Stimulated activated naive B cell treated with anti-CD40 and anti-IgM and Interleukin-4, amounts not matched to agents 10 μg/mL and 1 μg/mL and 100 μg/mL, for 72 hours (primary cell): Measurements from ENCODE around the gene SLC49A3.
A peak's percentile ranks its signal among the peaks of the same experiment; 100 is the strongest.
"Not testable (repeated sequence)": the region's sequence is repeated elsewhere in the genome, so short reads cannot be mapped to it uniquely, and the experiment has no call there.

Experiments
- ATAC-seq, 2 donors: fragments of 150-1000 bp; cut with Tn5 transposase; replicated peaks; 2 replicates each; pipeline ENCODE4 v1.10.0; 2021; ENCODE audit warnings: moderate library complexity in 1 of 2
- DNase-seq: peaks from one replicate; pipeline ENCODE4 v3.0.0; 2021
- H3K27ac Mint-ChIP-seq: one replicate; pipeline ENCODE4 v1.8.0; 2022; ENCODE audit warnings: mild to moderate bottlenecking, mixed read lengths
- H3K27me3 Mint-ChIP-seq, 2 donors: one replicate each; pipeline ENCODE4 v1.8.0; 2022; ENCODE audit warnings: mixed read lengths in 2 of 2
- H3K36me3 Mint-ChIP-seq, 2 donors: one replicate each; pipeline ENCODE4 v1.8.0; 2022; ENCODE audit warnings: mixed read lengths in 2 of 2, mild to moderate bottlenecking in 1 of 2
- H3K4me1 Mint-ChIP-seq, 2 donors: one replicate each; pipeline ENCODE4 v1.8.0; 2022; ENCODE audit warnings: mixed read lengths in 2 of 2, mild to moderate bottlenecking in 1 of 2
- H3K4me3 Mint-ChIP-seq, 2 donors: one replicate each; pipeline ENCODE4 v1.8.0; 2022; ENCODE audit warnings: mild to moderate bottlenecking in 2 of 2, mixed read lengths in 2 of 2, moderate library complexity in 1 of 2
- H3K9me3 Mint-ChIP-seq, 2 donors: one replicate each; pipeline ENCODE4 v1.8.0; 2022; ENCODE audit warnings: mixed read lengths in 2 of 2, mild to moderate bottlenecking in 1 of 2

SLC49A3 gene

DNA sequence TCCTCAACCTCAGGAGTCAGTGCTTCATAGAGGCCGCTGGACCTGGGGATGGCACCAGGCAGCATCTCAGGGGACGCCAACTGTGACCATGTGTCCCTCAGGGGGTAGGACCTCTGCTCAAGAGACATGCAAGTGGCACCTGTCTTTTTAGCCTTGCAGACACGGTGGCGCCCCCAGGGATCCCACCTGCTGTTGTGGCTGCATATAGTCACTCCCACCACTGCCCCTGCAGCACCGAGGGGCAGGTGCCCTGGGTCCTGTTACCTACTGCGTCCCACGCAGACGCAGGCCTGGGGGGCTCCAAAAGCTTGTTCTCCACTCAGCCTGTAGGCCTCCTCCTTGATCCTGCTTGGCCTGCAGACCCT, 12.1 kb downstream of the SLC49A3 start:
- Mint-ChIP-seq H3K36me3 (peaks cover 7 to 18% of the 10 kb centered on the region in 2 donors), H3K9me3 (no peaks in the 10 kb centered on the region), H3K27ac (peak overlapping the region; percentile 77), H3K4me3 (peak overlapping the region; percentile 69 to 72), H3K4me1 (peaks cover 26 to 54% of the 10 kb centered on the region in 2 donors), H3K27me3 (no peaks in the 10 kb centered on the region)
- no peak for DNase-seq
- ATAC-seq, result no peak

- ATAC-seq (peak; percentile 25 to 27), DNase-seq (no peak)
- Mint-ChIP-seq H3K27ac (peak overlapping the region; percentile 77), H3K4me3 (peak overlapping the region; percentile 69 to 72), H3K4me1 (peaks cover 26 to 54% of the 10 kb centered on the region in 2 donors), H3K27me3 (no peaks in the 10 kb centered on the region), H3K36me3 (peaks cover 14 to 25% of the 10 kb centered on the region in 2 donors), H3K9me3 (no peaks in the 10 kb centered on the region)
These were observed 12.7 kb downstream of the SLC49A3 start for GRCh38 chr4:675980-676870.

DNA sequence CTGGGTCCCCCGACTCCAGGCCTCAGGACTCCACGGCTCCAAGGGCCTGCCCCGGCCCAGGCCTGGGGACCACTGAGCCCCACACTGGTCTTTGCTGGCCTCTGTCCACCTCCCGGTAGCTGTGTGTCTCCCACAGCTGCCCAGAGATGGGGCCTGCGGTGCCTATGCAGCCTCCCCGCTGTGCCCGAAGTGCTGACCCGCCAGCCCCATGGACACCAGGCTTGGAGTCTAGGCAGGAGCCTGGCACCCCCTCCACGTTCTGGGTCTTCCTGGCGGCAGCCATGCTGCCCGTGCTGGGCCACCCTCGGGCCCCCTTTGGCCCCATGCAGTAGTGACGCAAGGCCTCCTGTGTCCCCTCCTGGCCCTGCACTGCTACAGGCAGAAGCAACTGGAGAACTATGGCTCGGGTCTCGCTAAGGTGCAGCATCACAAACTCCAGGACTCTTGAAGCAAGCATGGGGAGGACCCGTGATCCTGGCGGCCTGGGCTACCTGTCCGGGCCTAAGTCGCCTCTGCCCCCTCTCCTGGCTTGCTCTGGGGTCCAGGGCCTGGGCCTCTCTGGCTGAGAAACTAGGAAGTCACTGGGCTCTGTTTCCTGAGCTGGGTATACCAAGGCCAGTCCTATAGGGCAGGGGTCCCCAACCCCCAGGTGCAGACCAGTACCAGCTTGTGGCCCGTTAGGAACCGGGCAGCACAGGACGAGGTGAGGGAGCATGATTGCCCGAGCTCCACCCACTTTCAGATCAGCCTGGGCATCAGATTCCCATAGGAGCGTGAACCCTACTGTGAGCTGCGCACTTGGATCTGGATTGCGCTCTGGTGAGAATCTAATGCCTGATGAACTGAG, 13.7 kb downstream of the SLC49A3 start:
- peak overlapping the region; percentile 90 to 92 for H3K4me3 Mint-ChIP-seq
- no peaks in the 10 kb centered on the region for H3K9me3 Mint-ChIP-seq
- ATAC-seq, result peak; percentile 7 to 9
- peaks cover 21 to 33% of the 10 kb centered on the region in 2 donors for H3K36me3 Mint-ChIP-seq
- DNase-seq, result no peak
- H3K27ac Mint-ChIP-seq, result peak overlapping the region; percentile 95
- peaks cover 24 to 47% of the 10 kb centered on the region in 2 donors for H3K4me1 Mint-ChIP-seq
- H3K27me3 Mint-ChIP-seq, result no peaks in the 10 kb centered on the region

DNA sequence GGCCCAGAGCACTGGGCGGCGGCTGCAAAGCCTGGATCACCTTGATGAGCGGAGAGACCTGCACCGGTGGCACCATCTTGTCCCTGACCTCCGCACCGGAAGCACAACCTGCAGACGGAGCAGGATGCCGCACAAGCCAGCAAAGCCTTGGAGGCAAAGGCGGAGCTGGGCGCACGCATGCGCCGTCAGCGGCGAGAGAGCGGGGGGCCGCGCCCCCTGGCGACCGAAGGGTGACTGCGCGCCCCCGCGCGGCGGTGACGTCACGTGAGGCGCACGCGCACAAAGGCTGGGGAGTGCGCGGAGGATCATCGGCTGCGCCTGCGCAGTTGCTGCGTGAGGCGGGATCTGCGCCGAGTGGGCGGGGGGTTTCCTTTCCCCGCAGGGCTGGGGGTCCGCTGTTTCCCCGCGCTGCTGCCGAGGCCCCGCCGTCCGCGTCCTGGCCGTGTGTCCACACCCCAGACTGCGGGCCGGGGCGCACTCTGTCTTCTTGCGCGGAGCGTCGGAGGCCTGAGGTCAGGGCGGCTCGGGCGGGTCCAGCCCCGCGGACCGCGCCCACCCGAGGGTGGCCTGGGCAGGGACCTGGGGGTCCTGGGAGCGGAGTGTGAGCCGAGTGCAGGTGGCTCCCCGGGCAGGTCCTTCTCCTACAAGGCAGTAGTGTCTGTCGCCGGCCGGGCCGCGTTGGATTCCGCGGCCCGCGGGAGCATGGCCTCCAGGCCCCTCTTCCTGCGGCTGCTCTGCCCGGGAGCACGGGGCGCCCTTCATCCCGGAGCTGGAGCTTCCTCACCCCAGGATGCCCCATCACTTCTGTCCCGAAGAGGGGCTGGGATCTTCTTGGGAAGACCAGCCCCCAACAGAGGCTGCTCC, 14.5 kb downstream of the SLC49A3 start, which contains the start of the genes ATP5ME and MYL5:
Gene ATP5ME, minus strand, starts transcription at position 105 of the 864 bp plus-strand sequence. Its CDS starts 29 bp downstream, at position 76.
Gene MYL5, plus strand, starts transcription at position 371 of the 864 bp plus-strand sequence. CDS start 3,485 bp downstream, outside the sequence.
- Mint-ChIP-seq H3K4me3 (peak within 1 kb of the TSS; percentile 91 to 92), H3K9me3 (no peaks in the 10 kb centered on the region), H3K36me3 (peaks cover 21 to 33% of the 10 kb centered on the region in 2 donors), H3K27ac (peak within 1 kb of the TSS; percentile 95), H3K27me3 (no peaks in the 10 kb centered on the region), H3K4me1 (peaks cover 18 to 43% of the 10 kb centered on the region in 2 donors)
- ATAC-seq (peak; percentile 91 to 93), DNase-seq (peak; percentile 97)

GRCh38 chr4:673349-674091, 15.4 kb downstream of the SLC49A3 start:
- Mint-ChIP-seq H3K27ac (peak overlapping the region; percentile 86), H3K9me3 (no peaks in the 10 kb centered on the region), H3K4me1 (peaks cover 18 to 42% of the 10 kb centered on the region in 2 donors), H3K36me3 (peaks cover 21 to 33% of the 10 kb centered on the region in 2 donors), H3K4me3 (peak overlapping the region; percentile 91 to 92), H3K27me3 (no peaks in the 10 kb centered on the region)
- DNase-seq (no peak), ATAC-seq (peak in 1 of 2 donors; percentile 14)

DNA sequence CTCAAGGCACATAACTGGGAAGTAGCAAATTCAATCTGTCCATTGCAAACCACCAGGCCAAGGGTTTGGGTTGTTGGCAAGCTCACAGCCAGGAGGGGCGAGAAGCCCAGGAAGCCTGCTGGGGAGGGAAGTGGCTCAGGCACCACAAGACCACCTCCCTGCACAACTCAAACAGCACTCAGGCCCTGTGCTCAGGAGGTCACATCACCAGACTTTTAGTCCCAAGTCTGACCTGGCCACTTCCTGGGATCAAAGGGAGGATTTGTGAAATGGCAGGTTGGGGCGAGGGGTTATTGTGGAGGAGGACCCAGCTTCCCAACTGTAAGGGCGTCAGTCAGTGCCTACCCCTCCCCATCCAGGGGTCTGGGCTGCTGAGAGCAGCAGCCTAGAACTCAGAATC, 17.2 kb downstream of the SLC49A3 start:
- no peak overlapping the region for H3K27ac Mint-ChIP-seq
- ATAC-seq (no peak), DNase-seq (no peak)
- peaks cover 21 to 33% of the 10 kb centered on the region in 2 donors for H3K36me3 Mint-ChIP-seq
- no peaks in the 10 kb centered on the region for H3K9me3 Mint-ChIP-seq
- no peak overlapping the region for H3K4me3 Mint-ChIP-seq
- peaks cover 19 to 27% of the 10 kb centered on the region in 2 donors for H3K4me1 Mint-ChIP-seq
- no peaks in the 10 kb centered on the region for H3K27me3 Mint-ChIP-seq

DNA sequence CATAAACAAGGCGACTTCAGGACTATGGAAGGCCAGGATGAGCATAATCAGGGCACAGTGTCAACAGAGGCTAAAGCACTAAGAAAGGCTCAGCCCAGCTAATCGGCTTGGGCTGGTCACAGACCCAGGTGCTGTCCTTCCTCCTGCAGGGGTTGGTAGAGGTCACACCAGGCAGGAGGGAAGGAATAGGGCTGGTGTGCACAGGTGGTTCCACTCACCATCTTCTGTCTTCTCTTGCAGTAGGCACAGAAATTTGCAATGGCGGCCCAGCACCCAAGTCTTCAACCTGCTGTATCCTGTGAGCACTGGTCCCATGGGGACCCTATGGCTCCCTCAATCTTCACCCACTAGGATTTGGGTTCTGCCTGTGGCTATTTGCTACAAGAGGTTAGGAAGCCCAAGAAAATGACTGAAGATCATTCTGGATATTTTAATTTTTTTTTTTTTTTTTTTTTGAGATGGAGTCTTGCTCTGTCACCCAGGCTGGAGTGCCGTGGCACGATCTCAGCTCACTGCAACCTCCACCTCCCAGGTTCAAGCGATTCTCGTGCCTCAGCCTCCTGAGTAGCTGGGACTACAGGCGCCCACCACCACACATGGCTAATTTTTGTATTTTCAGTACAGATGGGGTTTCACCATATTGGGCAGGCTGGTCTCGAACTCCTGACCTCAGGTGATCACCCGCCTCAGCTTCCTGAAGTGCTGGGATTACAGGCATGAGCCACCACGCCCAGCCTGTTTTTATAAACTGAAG, 19.0 kb downstream of the SLC49A3 start:
- H3K36me3 Mint-ChIP-seq, result peaks cover 24 to 33% of the 10 kb centered on the region in 2 donors
- H3K27ac Mint-ChIP-seq, H3K4me3 Mint-ChIP-seq, H3K27me3 Mint-ChIP-seq, H3K9me3 Mint-ChIP-seq, ATAC-seq, DNase-seq: not testable (repeated sequence)
- peaks cover 16 to 18% of the 10 kb centered on the region in 2 donors for H3K4me1 Mint-ChIP-seq

GRCh38 chr4:668219-668618, 20.7 kb downstream of the SLC49A3 start:
- H3K27ac Mint-ChIP-seq, result peak overlapping the region; percentile 44
- not testable (repeated sequence) for H3K9me3 Mint-ChIP-seq, H3K4me3 Mint-ChIP-seq, ATAC-seq, H3K27me3 Mint-ChIP-seq, DNase-seq
- H3K4me1 Mint-ChIP-seq, result peaks cover 15 to 24% of the 10 kb centered on the region in 2 donors
- H3K36me3 Mint-ChIP-seq, result peaks cover 22 to 28% of the 10 kb centered on the region in 2 donors

- peaks cover 15 to 27% of the 10 kb centered on the region in 2 donors for H3K4me1 Mint-ChIP-seq
- DNase-seq, result no peak
- H3K4me3 Mint-ChIP-seq, result no peak overlapping the region
- ATAC-seq, result no peak
- H3K9me3 Mint-ChIP-seq, result no peaks in the 10 kb centered on the region
- peak overlapping the region; percentile 9 for H3K27ac Mint-ChIP-seq
- H3K36me3 Mint-ChIP-seq, result peaks cover 22 to 23% of the 10 kb centered on the region in 2 donors
- H3K27me3 Mint-ChIP-seq, result no peaks in the 10 kb centered on the region
These were observed 21.4 kb downstream of the SLC49A3 start for GRCh38 chr4:667545-667925.

GRCh38 chr4:666822-667544, 22.0 kb downstream of the SLC49A3 start:
- Mint-ChIP-seq H3K36me3 (peaks cover 19 to 20% of the 10 kb centered on the region in 2 donors), H3K4me3 (no peak overlapping the region), H3K4me1 (peaks cover 15 to 33% of the 10 kb centered on the region in 2 donors), H3K9me3 (peaks cover 0 to 1% of the 10 kb centered on the region in 2 donors), H3K27me3 (no peaks in the 10 kb centered on the region), H3K27ac (no peak overlapping the region)
- ATAC-seq, result no peak
- no peak for DNase-seq

GRCh38 chr4:666436-666810, 22.5 kb downstream of the SLC49A3 start:
- Mint-ChIP-seq H3K4me3 (no peak overlapping the region), H3K9me3 (peaks cover 0 to 2% of the 10 kb centered on the region in 2 donors), H3K27ac (no peak overlapping the region), H3K4me1 (peaks cover 15 to 38% of the 10 kb centered on the region in 2 donors), H3K36me3 (peaks cover 18 to 19% of the 10 kb centered on the region in 2 donors), H3K27me3 (no peaks in the 10 kb centered on the region)
- ATAC-seq (no peak), DNase-seq (no peak)
